SK-N-SH (cell line): Measurements from ENCODE around the gene MUC5B. TPM values are rescaled to one million over a fixed set of nuclear protein-coding genes. Genes with fewer than 3 reads are reported as not detected.

Source experiments
- CTCF ChIA-PET: fragments of 300-600, 350-600 bp; formaldehyde crosslinking; extraction: SDS; loops from one replicate; lab custom pipeline; 2021; lab: Yijun Ruan, JAX
- POLR2A ChIA-PET: fragments of 350-600 bp; sonication (Branson Sonifier 250); formaldehyde crosslinking; extraction: SDS; loops from one replicate; lab custom pipeline; 2020; ENCODE audit warnings: antibody characterized with exemption, inconsistent platforms; lab: Yijun Ruan, JAX
- DNase-seq: peaks from one replicate; pipeline ENCODE4 v3.0.0; 2012
- H2AFZ ChIP-seq: fragments of 200-600 bp; sonication (generic); 2 replicates; pipeline ENCODE4 v1.8.1; 2016; ENCODE audit warnings: antibody characterized with exemption, mild to moderate bottlenecking, low read depth
- H3F3A ChIP-seq: fragments of 200-600 bp; sonication (generic); replicated peaks from 2 replicates; pipeline ENCODE3; 2016; ENCODE audit warnings: antibody characterized with exemption, mild to moderate bottlenecking; ENCODE audit not compliant: insufficient read depth
- H3K27ac ChIP-seq, 2 experiments: fragments of 200-500 bp in 1 of 2; fragments of 200-600 bp in 1 of 2; sonication (Bioruptor generic) in 1 of 2; sonication (generic), shearing (Covaris generic) in 1 of 2; 2 replicates each; pipeline versions ENCODE4 v1.5.1 to v1.6.1; 2014 to 2016; ENCODE audit warnings: low read depth in 2 of 2, inconsistent platforms in 1 of 2, low read length in 1 of 2, mild to moderate bottlenecking in 1 of 2, mixed read lengths in 1 of 2
- H3K27me3 ChIP-seq: fragments of 200-600 bp; sonication (generic), shearing (Covaris generic); 2 replicates; pipeline ENCODE4 v1.6.1; 2016; ENCODE audit warnings: mixed run types; ENCODE audit not compliant: insufficient read depth
- H3K36me3 ChIP-seq, 2 experiments: fragments of 200-500 bp in 1 of 2; fragments of 200-600 bp in 1 of 2; sonication (Bioruptor generic) in 1 of 2; sonication (generic) in 1 of 2; replicated peaks in 1 of 2; 2 replicates each; pipeline versions ENCODE3 to v1.5.1; 2014 to 2016; ENCODE audit warnings: low read length in 1 of 2, mild to moderate bottlenecking in 1 of 2; ENCODE audit not compliant: insufficient read depth in 2 of 2, control insufficient read depth in 1 of 2
- H3K4me1 ChIP-seq, 2 experiments: fragments of 200-500 bp in 1 of 2; fragments of 200-600 bp in 1 of 2; sonication (Bioruptor generic) in 1 of 2; sonication (generic), shearing (Covaris generic) in 1 of 2; 2 replicates each; pipeline versions ENCODE4 v1.5.1 to v1.6.1; 2014 to 2016; ENCODE audit warnings: low read depth in 1 of 2, low read length in 1 of 2, mixed run types in 1 of 2; ENCODE audit not compliant: insufficient read depth in 2 of 2, control insufficient read depth in 1 of 2
- H3K4me2 ChIP-seq: fragments of 200-600 bp; sonication (generic), shearing (Covaris generic); 2 replicates; pipeline ENCODE4 v1.6.1; 2017; ENCODE audit warnings: mixed run types
- H3K4me3 ChIP-seq, 2 experiments: fragments of 200-500 bp in 1 of 2; fragments of 200-600 bp in 1 of 2; sonication (Bioruptor generic) in 1 of 2; sonication (generic), shearing (Covaris generic) in 1 of 2; 2 replicates each; pipeline versions ENCODE4 v1.5.1 to v1.8.1; 2014 to 2016; ENCODE audit warnings: low read depth in 2 of 2, inconsistent platforms in 1 of 2, low read length in 1 of 2, mild to moderate bottlenecking in 1 of 2, mixed read lengths in 1 of 2, moderate library complexity in 1 of 2
- H3K79me2 ChIP-seq: fragments of 200-600 bp; sonication (generic); 2 replicates; pipeline ENCODE4 v1.8.1; 2017; ENCODE audit warnings: mild to moderate bottlenecking; ENCODE audit not compliant: insufficient read depth
- H3K9ac ChIP-seq: fragments of 200-600 bp; sonication (generic); 2 replicates; pipeline ENCODE4 v1.6.1; 2017; ENCODE audit warnings: mixed run types
- H3K9me2 ChIP-seq: fragments of 200-600 bp; sonication (generic); 2 replicates; pipeline ENCODE4 v1.6.1; 2017; ENCODE audit warnings: mixed run types
- H3K9me3 ChIP-seq: fragments of 200-600 bp; sonication (generic); 2 replicates; pipeline ENCODE4 v1.6.1; 2017; ENCODE audit warnings: mixed run types, mild to moderate bottlenecking, moderate library complexity
- H4K20me1 ChIP-seq: fragments of 200-600 bp; sonication (generic); 2 replicates; pipeline ENCODE4 v1.6.1; 2017; ENCODE audit warnings: mild to moderate bottlenecking, mixed run types; ENCODE audit not compliant: insufficient read depth
- ELF1 ChIP-seq: IDR thresholded peaks from 2 replicates; pipeline ENCODE4 v1.4.0; 2012
- EZH2phosphoT487 ChIP-seq: fragments of 200-600 bp; sonication (generic); IDR thresholded peaks from 2 replicates; pipeline ENCODE4 v1.6.1; 2017; ENCODE audit warnings: low read depth, mixed run types, mild to moderate bottlenecking, antibody characterized with exemption, moderate library complexity, borderline replicate concordance
- JUND ChIP-seq: IDR thresholded peaks from 2 replicates; pipeline ENCODE4 v1.4.0; 2012
- MEF2A ChIP-seq: IDR thresholded peaks from 2 replicates; pipeline ENCODE4 v1.4.0; 2012; ENCODE audit warnings: low read depth, borderline replicate concordance
- MXI1 ChIP-seq: IDR thresholded peaks from 2 replicates; pipeline ENCODE4 v1.6.1; 2012; ENCODE audit warnings: mild to moderate bottlenecking, low read depth, low read length, improper control_type of control experiment
- NFIC ChIP-seq: IDR thresholded peaks from 2 replicates; pipeline ENCODE4 v1.4.0; 2012; ENCODE audit warnings: borderline replicate concordance
- RAD21 ChIP-seq: IDR thresholded peaks from 2 replicates; pipeline ENCODE4 v1.6.1; 2012; ENCODE audit warnings: mild to moderate bottlenecking, low read length
- SMC3 ChIP-seq: IDR thresholded peaks from 2 replicates; pipeline ENCODE4 v1.6.1; 2012; ENCODE audit warnings: low read depth, low read length, improper control_type of control experiment
- TAF1 ChIP-seq: IDR thresholded peaks from 2 replicates; pipeline ENCODE4 v1.6.1; 2012; ENCODE audit warnings: low read depth, mild to moderate bottlenecking, low read length, moderate library complexity, borderline replicate concordance
- WGBS: methylation state at CpG from one replicate; pipeline ENCODE4 v1.1.6; 2017; ENCODE audit warnings: low lambda C conversion rate; 5-methylcytosine and 5-hydroxymethylcytosine counted together
- polyA plus RNA-seq, 3 experiments: library from polyadenylated mRNA; depleted of rRNA; stranded (reverse); fragments of >200 nt; gene quantifications; 2 replicates each; pipeline ENCODE4 v1.2.3, GENCODE V29; 2012
- TF ChIP-seq, protein P1 (sequence below): fragments of 150-350 bp; IDR thresholded peaks from 2 replicates; pipeline ENCODE4 v1.6.1; 2017; ENCODE audit warnings: antibody characterized with exemption, low read length, low read depth, borderline replicate concordance
- TF ChIP-seq, protein P2 (sequence below): IDR thresholded peaks from 2 replicates; pipeline ENCODE4 v1.4.0; 2012; ENCODE audit warnings: low read depth, borderline replicate concordance
- TF ChIP-seq, protein P3 (sequence below): IDR thresholded peaks from 2 replicates; pipeline ENCODE4 v1.4.0; 2012; ENCODE audit warnings: low read depth
- TF ChIP-seq, protein P4 (sequence below): IDR thresholded peaks from 2 replicates; pipeline ENCODE4 v1.4.0; 2012; ENCODE audit warnings: low read depth, borderline replicate concordance

MUC5B gene
- polyA plus RNA-seq, 1 of the 3 experiments (the other 2 are of a cell fraction), result not detected

DNA sequence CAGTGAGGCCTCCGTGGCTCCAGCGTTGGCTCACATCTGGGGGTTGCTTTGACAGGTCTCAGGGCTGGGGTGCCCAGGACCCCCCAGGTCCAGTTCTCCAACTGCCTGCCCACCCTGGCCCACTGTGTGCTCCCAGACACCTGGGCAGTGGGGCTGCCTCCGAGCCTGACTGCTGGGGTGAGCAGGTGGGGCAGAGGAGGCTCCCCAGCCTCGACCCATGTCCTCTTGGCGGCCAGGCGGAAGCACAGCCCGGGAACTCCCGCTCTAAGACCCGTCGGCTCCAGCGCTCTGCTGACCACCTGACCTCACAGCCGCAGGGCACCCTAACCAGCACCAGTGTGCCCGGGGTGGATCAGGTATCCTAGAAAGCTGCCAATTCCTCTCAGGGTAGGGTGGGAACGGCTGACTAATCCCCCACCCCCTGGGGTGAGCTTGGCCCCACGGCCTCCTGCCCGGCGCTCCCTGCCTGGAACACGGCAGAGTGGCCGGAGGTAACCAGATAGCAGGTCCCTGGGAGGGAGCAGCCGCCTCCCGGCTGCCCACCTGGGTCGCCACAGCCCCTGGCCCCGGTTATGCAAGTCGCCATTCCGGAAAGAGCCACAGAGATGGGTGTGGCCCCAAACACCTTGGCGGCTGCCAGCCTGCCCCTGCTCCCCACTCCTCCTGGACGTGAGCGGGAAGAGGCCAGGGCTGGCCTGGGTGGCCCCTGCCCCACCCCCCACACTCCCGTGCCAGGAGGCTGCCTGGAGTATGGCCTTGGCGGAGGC is 19.2 kb upstream of the MUC5B start:
- 52% methylated on average over 8 of the region's 30 CpGs for WGBS
- Histone ChIP-seq H3K27ac (no peak overlapping the region), H3K9me3 (no peaks in the 10 kb centered on the region), H3K79me2 (no peaks in the 10 kb centered on the region), H3F3A (no peaks in the 10 kb centered on the region), H3K4me1 (peaks cover 0 to 10% of the 10 kb centered on the region in 2 experiments; a peak in 1 of 4 replicates), H2AFZ (no peak overlapping the region), H4K20me1 (no peaks in the 10 kb centered on the region), H3K4me2 (no peak overlapping the region), H3K27me3 (peaks cover 5% of the 10 kb centered on the region; the same call in 1 of the 2 replicates), H3K36me3 (no peaks in the 10 kb centered on the region), H3K4me3 (no peak overlapping the region), H3K9me2 (no peaks in the 10 kb centered on the region), H3K9ac (no peak overlapping the region)
- TF ChIP-seq EZH2phosphoT487 (no peak), ELF1 (no peak), MEF2A (no peak), TAF1 (no peak), RAD21 (no peak), SMC3 (no peak), JUND (no peak), NFIC (no peak), MXI1 (no peak)
- TF ChIP-seq, protein P1, sequence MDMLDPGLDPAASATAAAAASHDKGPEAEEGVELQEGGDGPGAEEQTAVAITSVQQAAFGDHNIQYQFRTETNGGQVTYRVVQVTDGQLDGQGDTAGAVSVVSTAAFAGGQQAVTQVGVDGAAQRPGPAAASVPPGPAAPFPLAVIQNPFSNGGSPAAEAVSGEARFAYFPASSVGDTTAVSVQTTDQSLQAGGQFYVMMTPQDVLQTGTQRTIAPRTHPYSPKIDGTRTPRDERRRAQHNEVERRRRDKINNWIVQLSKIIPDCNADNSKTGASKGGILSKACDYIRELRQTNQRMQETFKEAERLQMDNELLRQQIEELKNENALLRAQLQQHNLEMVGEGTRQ, result no peak
- TF ChIP-seq, protein P2, sequence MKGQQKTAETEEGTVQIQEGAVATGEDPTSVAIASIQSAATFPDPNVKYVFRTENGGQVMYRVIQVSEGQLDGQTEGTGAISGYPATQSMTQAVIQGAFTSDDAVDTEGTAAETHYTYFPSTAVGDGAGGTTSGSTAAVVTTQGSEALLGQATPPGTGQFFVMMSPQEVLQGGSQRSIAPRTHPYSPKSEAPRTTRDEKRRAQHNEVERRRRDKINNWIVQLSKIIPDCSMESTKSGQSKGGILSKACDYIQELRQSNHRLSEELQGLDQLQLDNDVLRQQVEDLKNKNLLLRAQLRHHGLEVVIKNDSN, result no peak
- TF ChIP-seq, protein P3, sequence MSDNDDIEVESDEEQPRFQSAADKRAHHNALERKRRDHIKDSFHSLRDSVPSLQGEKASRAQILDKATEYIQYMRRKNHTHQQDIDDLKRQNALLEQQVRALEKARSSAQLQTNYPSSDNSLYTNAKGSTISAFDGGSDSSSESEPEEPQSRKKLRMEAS, result no peak
- TF ChIP-seq, protein P4, sequence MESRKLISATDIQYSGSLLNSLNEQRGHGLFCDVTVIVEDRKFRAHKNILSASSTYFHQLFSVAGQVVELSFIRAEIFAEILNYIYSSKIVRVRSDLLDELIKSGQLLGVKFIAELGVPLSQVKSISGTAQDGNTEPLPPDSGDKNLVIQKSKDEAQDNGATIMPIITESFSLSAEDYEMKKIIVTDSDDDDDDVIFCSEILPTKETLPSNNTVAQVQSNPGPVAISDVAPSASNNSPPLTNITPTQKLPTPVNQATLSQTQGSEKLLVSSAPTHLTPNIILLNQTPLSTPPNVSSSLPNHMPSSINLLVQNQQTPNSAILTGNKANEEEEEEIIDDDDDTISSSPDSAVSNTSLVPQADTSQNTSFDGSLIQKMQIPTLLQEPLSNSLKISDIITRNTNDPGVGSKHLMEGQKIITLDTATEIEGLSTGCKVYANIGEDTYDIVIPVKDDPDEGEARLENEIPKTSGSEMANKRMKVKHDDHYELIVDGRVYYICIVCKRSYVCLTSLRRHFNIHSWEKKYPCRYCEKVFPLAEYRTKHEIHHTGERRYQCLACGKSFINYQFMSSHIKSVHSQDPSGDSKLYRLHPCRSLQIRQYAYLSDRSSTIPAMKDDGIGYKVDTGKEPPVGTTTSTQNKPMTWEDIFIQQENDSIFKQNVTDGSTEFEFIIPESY, result no peak
- ChIA-PET POLR2A (no interaction called here), CTCF (interaction anchor here (0.7 to 5.9 kb wide), 14 partner anchors 17 to 892 kb away, joined by 3 to 38 read pairs (median 4); partner anchors contain the start of gene MUC5B)
- DNase-seq, result peak; percentile 37
